ENCODE data around the gene PREX1. TPM values are rescaled to one million over a fixed set of nuclear protein-coding genes. Genes with fewer than 3 reads are reported as not detected.

Gene PREX1
- total and polyA plus RNA-seq, 2 experiments from 2014 or later: 4.5 to 12.5 TPM

DNA sequence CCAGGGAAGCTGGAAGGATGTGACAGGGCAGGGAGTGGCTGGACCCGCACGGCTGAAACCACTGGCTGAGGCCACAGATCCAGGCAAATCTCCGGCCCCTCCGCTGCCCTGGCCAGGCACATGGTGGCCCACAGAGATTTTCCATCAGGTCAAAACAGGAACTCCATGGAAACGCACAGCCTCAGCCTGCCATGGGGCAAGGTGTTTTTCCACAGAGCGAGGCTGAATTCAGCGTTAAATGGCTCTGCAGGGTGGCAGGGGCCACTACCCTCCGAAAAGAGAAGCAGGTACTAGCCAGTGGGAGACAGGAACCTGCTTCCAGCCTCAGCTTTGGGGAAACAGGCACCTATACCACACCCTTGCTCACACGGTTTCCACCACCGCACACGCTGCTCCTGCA lies 53.1 kb downstream of the PREX1 start:
- Histone ChIP-seq H3K9me3 (ENCODE audit: low read depth) (no peaks in the 10 kb centered on the region), H3K4me1 (ENCODE audit: low read depth) (no peaks in the 10 kb centered on the region), H3K4me3 (no peak overlapping the region), H3K27me3 (no peaks in the 10 kb centered on the region), H3K27ac (no peak overlapping the region), H3K36me3 (no peaks in the 10 kb centered on the region)
- no peak for TF ChIP-seq CTCF (IDR thresholded peaks at IDR 0.05; ENCODE audit: low read depth, low read length)
- no peak for DNase-seq (ENCODE audit: low read depth in 1 of 2, low spot score in 1 of 2)

- Histone ChIP-seq H3K27me3 (no peaks in the 10 kb centered on the region), H3K36me3 (no peaks in the 10 kb centered on the region), H3K4me1 (ENCODE audit: low read depth) (no peaks in the 10 kb centered on the region), H3K9me3 (ENCODE audit: low read depth) (no peaks in the 10 kb centered on the region), H3K27ac (no peak overlapping the region), H3K4me3 (no peak overlapping the region)
- peak in 1 of 2 donors; percentile 72 for DNase-seq (ENCODE audit: low read depth in 1 of 2, low spot score in 1 of 2)
- no peak for TF ChIP-seq CTCF (IDR thresholded peaks at IDR 0.05; ENCODE audit: low read depth, low read length)
These were observed 53.9 kb downstream of the PREX1 start for GRCh38 chr20:48773837-48774418.

DNA sequence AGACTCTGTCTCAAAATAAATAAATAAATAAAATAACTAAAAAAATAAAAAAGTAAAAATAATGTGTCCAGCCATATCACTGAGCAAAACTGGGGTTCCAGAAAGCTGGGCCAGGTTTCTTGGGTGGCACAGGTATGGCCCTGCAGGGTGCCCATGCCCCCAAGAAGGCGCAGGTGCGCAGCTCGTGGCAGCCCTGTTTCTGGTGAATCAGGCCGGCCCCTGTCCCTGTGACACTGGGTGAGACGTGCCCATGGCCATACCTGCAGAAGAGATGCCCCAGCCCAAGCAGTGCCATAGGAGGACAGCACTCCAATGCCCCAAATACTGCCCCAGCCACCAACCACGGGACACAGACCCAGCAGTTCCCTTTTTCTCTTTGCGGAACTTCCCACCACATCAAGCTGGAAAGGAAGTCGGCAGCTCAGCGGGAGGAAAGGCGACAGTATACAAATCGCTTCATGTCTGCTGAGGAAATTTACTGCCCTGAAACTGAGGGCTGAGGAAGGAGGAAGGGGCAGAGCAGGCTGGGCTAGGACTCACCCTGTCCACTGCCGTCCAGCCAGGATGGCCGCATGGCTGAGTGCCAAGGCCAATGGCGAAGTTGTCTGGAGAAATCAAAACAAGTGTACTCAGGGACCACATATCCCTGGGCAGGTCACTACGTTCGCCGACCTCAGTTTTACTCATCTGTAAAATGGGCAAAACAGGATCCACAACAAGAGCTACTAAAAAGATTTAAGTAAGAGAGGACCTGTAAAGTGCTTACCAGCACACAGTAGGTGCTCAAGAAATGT lies 55.4 kb downstream of the PREX1 start:
- H3K9me3 ChIP-seq (ENCODE audit: low read depth): no peaks in the 10 kb centered on the region
- no peak overlapping the region for H3K4me3 ChIP-seq
- H3K4me1 ChIP-seq (ENCODE audit: low read depth): no peaks in the 10 kb centered on the region
- TF ChIP-seq CTCF (IDR thresholded peaks at IDR 0.05; ENCODE audit: low read depth, low read length): no peak
- H3K36me3 ChIP-seq: no peaks in the 10 kb centered on the region
- no peak for DNase-seq (ENCODE audit: low read depth in 1 of 2, low spot score in 1 of 2)
- no peaks in the 10 kb centered on the region for H3K27me3 ChIP-seq
- H3K27ac ChIP-seq: no peak overlapping the region

DNA sequence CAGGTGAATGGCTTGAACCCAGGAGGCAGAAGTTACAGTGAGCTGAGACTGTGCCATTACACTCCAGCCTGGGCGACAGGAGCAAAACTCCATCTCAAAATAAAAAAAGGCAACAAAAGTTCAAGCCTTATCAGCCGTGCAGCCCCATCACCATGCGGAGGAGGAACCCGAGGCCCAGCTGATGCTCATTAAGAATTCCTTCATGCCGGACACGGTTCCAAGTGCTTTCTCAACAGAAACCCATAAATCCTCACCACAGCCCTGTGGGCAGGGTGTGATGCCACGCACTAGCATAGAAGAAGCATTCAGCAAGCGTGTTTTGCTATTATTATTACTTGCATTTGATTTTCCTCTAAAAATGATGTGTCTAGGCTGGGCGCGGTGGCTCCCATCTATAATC lies 56.3 kb downstream of the PREX1 start:
- Histone ChIP-seq H3K4me3 (no peak overlapping the region), H3K9me3 (ENCODE audit: low read depth) (no peaks in the 10 kb centered on the region), H3K27ac (no peak overlapping the region), H3K27me3 (no peaks in the 10 kb centered on the region), H3K36me3 (no peaks in the 10 kb centered on the region), H3K4me1 (ENCODE audit: low read depth) (no peaks in the 10 kb centered on the region)
- DNase-seq (ENCODE audit: low read depth in 1 of 2, low spot score in 1 of 2): peak in 1 of 2 donors; percentile 91
- no peak for TF ChIP-seq CTCF (IDR thresholded peaks at IDR 0.05; ENCODE audit: low read depth, low read length)

DNA sequence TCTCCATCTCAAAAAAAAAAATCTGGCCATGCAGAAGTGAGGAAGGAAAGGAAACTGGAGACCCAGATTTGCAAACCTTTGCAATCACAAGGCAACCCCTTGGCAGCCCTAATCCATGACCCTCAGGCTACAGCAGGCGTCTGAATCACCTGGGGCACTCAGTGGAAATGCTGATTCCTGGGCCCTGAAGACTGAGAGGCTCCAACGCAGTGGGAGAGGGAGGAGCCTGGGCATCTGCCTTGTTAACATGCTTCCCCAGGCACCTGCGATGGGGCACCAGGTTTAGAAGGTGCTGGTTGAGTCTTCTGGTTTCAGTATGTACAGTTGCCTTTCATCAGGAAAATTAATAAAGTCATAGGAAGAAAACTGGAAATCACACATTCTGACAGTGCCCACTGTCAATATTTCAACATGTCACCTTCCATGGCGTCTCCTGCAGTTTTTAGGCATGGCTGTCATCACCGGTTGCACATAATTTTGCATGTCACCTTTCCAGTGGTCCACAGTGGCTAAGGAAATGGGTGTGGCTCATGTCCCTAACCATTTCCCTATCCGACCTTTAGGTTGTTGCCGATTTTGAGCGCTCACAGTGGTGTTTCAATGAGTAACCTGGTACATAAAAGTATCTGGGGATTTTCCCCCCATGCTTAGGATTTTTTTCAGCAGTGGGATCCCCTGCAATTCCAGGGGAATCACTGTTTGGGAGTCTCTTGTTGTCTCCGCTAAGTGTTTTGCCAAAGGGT lies 56.9 kb downstream of the PREX1 start:
- Histone ChIP-seq H3K4me1 (ENCODE audit: low read depth) (no peaks in the 10 kb centered on the region), H3K27ac (no peak overlapping the region)
- no peak for TF ChIP-seq CTCF (IDR thresholded peaks at IDR 0.05; ENCODE audit: low read depth, low read length)

More for the DNA sequence above, 56.9 kb downstream of the PREX1 start:
- DNase-seq (ENCODE audit: low read depth in 1 of 2, low spot score in 1 of 2): no peak
- Histone ChIP-seq H3K9me3 (ENCODE audit: low read depth) (no peaks in the 10 kb centered on the region), H3K27me3 (no peaks in the 10 kb centered on the region), H3K4me3 (no peak overlapping the region), H3K36me3 (no peaks in the 10 kb centered on the region)

Data from cardiac muscle cell (in vitro differentiated cells and primary cell).